ENCODE measurements around the gene USE1.
A peak's percentile ranks its signal among the peaks of the same experiment; 100 is the strongest.

Gene USE1

GRCh38 chr19:17266026-17266425 is 50.9 kb downstream of the USE1 start:
- Histone ChIP-seq H3K9me3 (no peaks in the 10 kb centered on the region), H3K27me3 (no peaks in the 10 kb centered on the region), H3K4me3 (ENCODE audit: low read depth in 1 of 2, low read length in 1 of 2) (no peak overlapping the region), H3K36me3 (no peaks in the 10 kb centered on the region), H3K27ac (no peak overlapping the region), H3K4me1 (ENCODE audit: control insufficient read depth in 1 of 2, insufficient read depth in 1 of 2, low read depth in 1 of 2, low read length in 1 of 2) (peaks cover 17 to 20% of the 10 kb centered on the region in 2 experiments)
- TF ChIP-seq CTCF (IDR thresholded peaks at IDR 0.05) = no peak

GRCh38 chr19:17266589-17266974 is 51.4 kb downstream of the USE1 start:
- no peak for TF ChIP-seq CTCF (IDR thresholded peaks at IDR 0.05)
- peak overlapping the region; percentile 68 to 87 for H3K4me3 ChIP-seq (ENCODE audit: low read depth in 1 of 2, low read length in 1 of 2)
- H3K27ac ChIP-seq = peak overlapping the region; percentile 75

GRCh38 chr19:17266975-17267788 is 52.0 kb downstream of the USE1 start, which contains the start of gene BABAM1:
Gene BABAM1, plus strand, starts transcription at chr19:17267443. Its CDS starts 1,364 bp downstream, at chr19:17268807.
- Histone ChIP-seq H3K4me1 (ENCODE audit: control insufficient read depth in 1 of 2, insufficient read depth in 1 of 2, low read depth in 1 of 2, low read length in 1 of 2) (peaks cover 16 to 20% of the 10 kb centered on the region in 2 experiments), H3K27me3 (no peaks in the 10 kb centered on the region), H3K4me3 (ENCODE audit: low read depth in 1 of 2, low read length in 1 of 2) (peak within 1 kb of the TSS; percentile 68 to 87), H3K36me3 (peaks cover 11% of the 10 kb centered on the region), H3K9me3 (no peaks in the 10 kb centered on the region), H3K27ac (peak within 1 kb of the TSS; percentile 75)
- TF ChIP-seq CTCF (IDR thresholded peaks at IDR 0.05) = peak; percentile 4

More at GRCh38 chr19:17266589-17266974, 51.4 kb downstream of the USE1 start:
- peaks cover 6% of the 10 kb centered on the region for H3K36me3 ChIP-seq
- peaks cover 16 to 20% of the 10 kb centered on the region in 2 experiments for H3K4me1 ChIP-seq (ENCODE audit: control insufficient read depth in 1 of 2, insufficient read depth in 1 of 2, low read depth in 1 of 2, low read length in 1 of 2)
- no peaks in the 10 kb centered on the region for H3K9me3 ChIP-seq
- H3K27me3 ChIP-seq = no peaks in the 10 kb centered on the region

GRCh38 chr19:17268754-17269153 is 53.6 kb downstream of the USE1 start:
- TF ChIP-seq CTCF (IDR thresholded peaks at IDR 0.05) = no peak
- peaks cover 17% of the 10 kb centered on the region for H3K36me3 ChIP-seq
- H3K9me3 ChIP-seq = no peaks in the 10 kb centered on the region
- no peak overlapping the region for H3K27ac ChIP-seq
- H3K4me1 ChIP-seq (ENCODE audit: control insufficient read depth in 1 of 2, insufficient read depth in 1 of 2, low read depth in 1 of 2, low read length in 1 of 2) = peaks cover 16 to 20% of the 10 kb centered on the region in 2 experiments
- H3K27me3 ChIP-seq = no peaks in the 10 kb centered on the region
- no peak overlapping the region for H3K4me3 ChIP-seq (ENCODE audit: low read depth in 1 of 2, low read length in 1 of 2)
